WTC11 (cell line): ENCODE measurements around the gene UCP3. TPM values are rescaled to one million over a fixed set of nuclear protein-coding genes. Genes with fewer than 3 reads are reported as not detected.

Experiments used
- ATAC-seq: fragments of 200-7000 bp; cut with Tn5 transposase; 2 replicates; pipeline ENCODE4 v1.10.0; 2021; ENCODE audit warnings: mild to moderate bottlenecking, moderate library complexity
- CTCF ChIA-PET: fragments of 300-600 bp; sonication (Branson Sonifier 250); formaldehyde crosslinking; loops from one replicate; lab custom pipeline; 2021; ENCODE audit warnings: antibody characterized with exemption; lab: Charles Lee
- POLR2A ChIA-PET: fragments of 350-600 bp; sonication (Branson Sonifier 250); formaldehyde crosslinking; loops from one replicate; lab custom pipeline; 2021; ENCODE audit warnings: antibody characterized with exemption; lab: Charles Lee
- DNase-seq: peaks from one replicate; pipeline ENCODE4 v3.0.0; 2021; ENCODE audit warnings: low spot score
- H3K27ac Mint-ChIP-seq: 2 replicates; pipeline ENCODE4 v1.8.0; 2021; ENCODE audit warnings: mixed read lengths
- H3K27me3 Mint-ChIP-seq: 2 replicates; pipeline ENCODE4 v1.8.0; 2021; ENCODE audit warnings: low read depth, mild to moderate bottlenecking, moderate library complexity, mixed read lengths
- H3K36me3 Mint-ChIP-seq: 2 replicates; pipeline ENCODE4 v1.8.0; 2021; ENCODE audit warnings: mixed read lengths
- H3K4me1 Mint-ChIP-seq: 2 replicates; pipeline ENCODE4 v1.8.0; 2022; ENCODE audit warnings: mixed read lengths
- H3K4me3 Mint-ChIP-seq: 2 replicates; pipeline ENCODE4 v1.8.0; 2021; ENCODE audit warnings: mild to moderate bottlenecking, moderate library complexity, mixed read lengths
- H3K9me3 Mint-ChIP-seq: 2 replicates; pipeline ENCODE4 v1.8.0; 2021; ENCODE audit warnings: mixed read lengths
- ATF6 ChIP-seq: sonication (generic); formaldehyde crosslinking; IDR thresholded peaks from 2 replicates; pipeline ENCODE4 v1.8.1; 2023; ENCODE audit warnings: mild to moderate bottlenecking, missing genetic modification reagents
- CDX4 ChIP-seq: fragments of 250-450 bp; sonication (Bioruptor Pico); IDR thresholded peaks from 2 replicates; pipeline ENCODE4 v1.9.0; 2021; ENCODE audit warnings: moderate library complexity, mild to moderate bottlenecking, inconsistent platforms, borderline replicate concordance
- CREM ChIP-seq: sonication (generic); formaldehyde crosslinking; IDR thresholded peaks from 2 replicates; pipeline ENCODE4 v1.8.1; 2022; ENCODE audit warnings: mild to moderate bottlenecking, missing genetic modification reagents, moderate library complexity
- HMGA2 ChIP-seq: fragments of 250-450 bp; sonication (Bioruptor Pico); IDR thresholded peaks from 2 replicates; pipeline ENCODE4 v1.4.0; 2021; ENCODE audit warnings: mild to moderate bottlenecking, moderate library complexity
- IRF1 ChIP-seq: sonication (generic); formaldehyde crosslinking; IDR thresholded peaks from 2 replicates; pipeline ENCODE4 v1.8.0; 2023; ENCODE audit warnings: missing genetic modification reagents
- MAX ChIP-seq: sonication (generic); formaldehyde crosslinking; IDR thresholded peaks from 2 replicates; pipeline ENCODE4 v1.8.0; 2022; ENCODE audit warnings: mild to moderate bottlenecking, missing genetic modification reagents
- PRDM15 ChIP-seq: sonication (generic); formaldehyde crosslinking; IDR thresholded peaks from 2 replicates; pipeline ENCODE4 v1.8.0; 2022; ENCODE audit warnings: missing genetic modification reagents
- ZBTB21 ChIP-seq: sonication (generic); formaldehyde crosslinking; IDR thresholded peaks from 2 replicates; pipeline ENCODE4 v1.8.1; 2023; ENCODE audit warnings: mild to moderate bottlenecking, missing genetic modification reagents, borderline replicate concordance
- ZBTB43 ChIP-seq: sonication (generic); formaldehyde crosslinking; IDR thresholded peaks from 2 replicates; pipeline ENCODE4 v1.8.1; 2023; ENCODE audit warnings: mild to moderate bottlenecking, missing genetic modification reagents
- ZNF219 ChIP-seq: sonication (generic); formaldehyde crosslinking; IDR thresholded peaks from 2 replicates; pipeline ENCODE4 v1.8.0; 2023; ENCODE audit warnings: missing genetic modification reagents, mild to moderate bottlenecking, borderline replicate concordance
- ZNF423 ChIP-seq: fragments of 250-450 bp; sonication (Bioruptor Pico); IDR thresholded peaks from 2 replicates; pipeline ENCODE4 v2.1.2; 2022; ENCODE audit warnings: mild to moderate bottlenecking, moderate library complexity
- total RNA-seq: library from RNA; stranded (reverse); gene quantifications from 3 replicates; pipeline ENCODE4 v1.2.3, GENCODE V29; 2021

UCP3 gene
- total RNA-seq, 1 experiment from 2014 or later = 0.55 TPM

- no peak overlapping the region for H3K27ac Mint-ChIP-seq
- H3K4me3 Mint-ChIP-seq = no peak overlapping the region
- CTCF ChIA-PET = no interaction called here
Measured at GRCh38 chr11:74004759-74005615, 3.9 kb downstream of the UCP3 start.

GRCh38 chr11:74004046-74004695 is 4.7 kb downstream of the UCP3 start:
- DNase-seq = no peak
- no peaks in the 10 kb centered on the region for H3K27me3 Mint-ChIP-seq
- no peak overlapping the region for H3K27ac Mint-ChIP-seq
- no peaks in the 10 kb centered on the region for H3K36me3 Mint-ChIP-seq
- ChIA-PET CTCF (no interaction called here), POLR2A (no interaction called here)
- no peak overlapping the region for H3K4me3 Mint-ChIP-seq
- no peaks in the 10 kb centered on the region for H3K9me3 Mint-ChIP-seq
- no peak for ATAC-seq
- peaks cover 6% of the 10 kb centered on the region; the same call in 1 of the 2 replicates for H3K4me1 Mint-ChIP-seq
- TF ChIP-seq ZBTB21 (CRISPR knock-in tag) (no peak), ATF6 (CRISPR knock-in tag) (no peak), MAX (no peak), ZNF423 (CRISPR knock-in tag) (no peak), CREM (CRISPR knock-in tag) (no peak), HMGA2 (CRISPR knock-in tag) (no peak), ZNF219 (CRISPR knock-in tag) (no peak)

More at GRCh38 chr11:74004759-74005615, 3.9 kb downstream of the UCP3 start:
- Mint-ChIP-seq H3K36me3 (no peaks in the 10 kb centered on the region), H3K27me3 (no peaks in the 10 kb centered on the region), H3K9me3 (no peaks in the 10 kb centered on the region), H3K4me1 (peaks cover 10% of the 10 kb centered on the region)
- ATAC-seq (peak; percentile 69), DNase-seq (no peak)
- POLR2A ChIA-PET = no interaction called here
- TF ChIP-seq CDX4 (CRISPR knock-in tag) = no peak
- no peak for TF ChIP-seq HMGA2 (CRISPR knock-in tag)
- no peak for TF ChIP-seq ZBTB43 (CRISPR knock-in tag)
- TF ChIP-seq IRF1 = no peak
- no peak for TF ChIP-seq PRDM15 (CRISPR knock-in tag)
- TF ChIP-seq, all 79 proteins: peak for 0
